ENCODE data around the gene CDIP1. TPM values are rescaled to one million over a fixed set of nuclear protein-coding genes. Genes with fewer than 3 reads are reported as not detected.

Gene CDIP1
- total RNA-seq, 4 donors from 2014 or later = 14.7 to 30.0 (median 21.3) TPM

GRCh38 chr16:4472880-4473279 is 65.7 kb downstream of the CDIP1 start:
- H3K9me3 ChIP-seq = no peaks in the 10 kb centered on the region
- H3K27me3 ChIP-seq = no peaks in the 10 kb centered on the region
- H3K27ac ChIP-seq = no peak overlapping the region
- no peak for TF ChIP-seq CTCF (IDR thresholded peaks at IDR 0.05)
- no peak for TF ChIP-seq EP300 (IDR thresholded peaks at IDR 0.05)
- TF ChIP-seq POLR2A (IDR thresholded peaks at IDR 0.05) = no peak
- no peak for TF ChIP-seq POLR2AphosphoS5 (IDR thresholded peaks at IDR 0.05)
- DNase-seq (ENCODE audit: low spot score in 2 of 2) = no peak
- H3K4me3 ChIP-seq = no peak overlapping the region
- peaks cover 20% of the 10 kb centered on the region for H3K36me3 ChIP-seq
- 68% methylated on average over 4 of the region's 4 CpGs for WGBS
- peaks cover 36% of the 10 kb centered on the region for H3K4me1 ChIP-seq

DNA sequence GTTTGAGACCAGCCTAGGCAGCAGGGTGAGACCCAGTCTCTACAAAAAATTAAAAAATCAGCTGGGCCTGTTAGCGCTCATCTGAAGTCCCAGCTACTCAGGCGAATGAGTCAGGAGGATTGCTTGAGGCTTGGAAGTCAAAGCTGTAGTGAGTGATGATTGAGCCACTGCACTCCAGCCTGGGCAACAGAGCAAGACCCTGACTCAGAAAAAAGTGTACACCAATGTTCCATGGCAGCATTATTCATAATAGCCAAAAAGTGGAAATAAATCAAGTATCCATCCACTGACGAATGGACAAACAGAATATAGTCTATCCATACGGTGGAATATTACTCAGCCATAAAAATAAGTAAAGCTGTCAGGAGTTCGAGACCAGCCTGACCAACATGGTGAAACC is 66.7 kb downstream of the CDIP1 start:
- 90% methylated on average over 5 of the region's 5 CpGs for WGBS
- H3K4me1 ChIP-seq = peaks cover 27% of the 10 kb centered on the region
- H3K27me3 ChIP-seq = no peaks in the 10 kb centered on the region
- no peak overlapping the region for H3K27ac ChIP-seq
- no peak for DNase-seq (ENCODE audit: low spot score in 2 of 2)
- H3K9me3 ChIP-seq = no peaks in the 10 kb centered on the region
- H3K36me3 ChIP-seq = peaks cover 30% of the 10 kb centered on the region
- TF ChIP-seq EP300 (IDR thresholded peaks at IDR 0.05) (no peak), CTCF (IDR thresholded peaks at IDR 0.05) (no peak), POLR2AphosphoS5 (IDR thresholded peaks at IDR 0.05) (no peak), POLR2A (IDR thresholded peaks at IDR 0.05) (no peak)
- H3K4me3 ChIP-seq = no peak overlapping the region

- Histone ChIP-seq H3K9me3 (no peaks in the 10 kb centered on the region), H3K36me3 (peaks cover 59% of the 10 kb centered on the region), H3K27me3 (no peaks in the 10 kb centered on the region), H3K4me3 (no peak overlapping the region), H3K27ac (no peak overlapping the region), H3K4me1 (peaks cover 8% of the 10 kb centered on the region)
- DNase-seq (ENCODE audit: low spot score in 2 of 2) = no peak
- WGBS = 80% methylated on average over 10 of the region's 10 CpGs
- TF ChIP-seq CTCF (IDR thresholded peaks at IDR 0.05) (no peak), EP300 (IDR thresholded peaks at IDR 0.05) (no peak), POLR2AphosphoS5 (IDR thresholded peaks at IDR 0.05) (no peak), POLR2A (IDR thresholded peaks at IDR 0.05) (no peak)
Observed at GRCh38 chr16:4468972-4469371, 69.6 kb downstream of the CDIP1 start.

GRCh38 chr16:4467916-4468315 is 70.7 kb downstream of the CDIP1 start:
- TF ChIP-seq CTCF (IDR thresholded peaks at IDR 0.05) (no peak), POLR2AphosphoS5 (IDR thresholded peaks at IDR 0.05) (no peak), POLR2A (IDR thresholded peaks at IDR 0.05) (no peak), EP300 (IDR thresholded peaks at IDR 0.05) (no peak)
- H3K36me3 ChIP-seq = peaks cover 70% of the 10 kb centered on the region
- 98% methylated on average over 16 of the region's 16 CpGs for WGBS

GRCh38 chr16:4465977-4466779 is 72.4 kb downstream of the CDIP1 start:
- Histone ChIP-seq H3K4me3 (no peak overlapping the region), H3K9me3 (no peaks in the 10 kb centered on the region), H3K36me3 (peaks cover 79% of the 10 kb centered on the region), H3K4me1 (no peaks in the 10 kb centered on the region), H3K27ac (no peak overlapping the region), H3K27me3 (no peaks in the 10 kb centered on the region)
- DNase-seq (ENCODE audit: low spot score in 2 of 2) = no peak
- no peak for TF ChIP-seq EP300 (IDR thresholded peaks at IDR 0.05)
- no peak for TF ChIP-seq CTCF (IDR thresholded peaks at IDR 0.05)
- no peak for TF ChIP-seq POLR2A (IDR thresholded peaks at IDR 0.05)
- no peak for TF ChIP-seq POLR2AphosphoS5 (IDR thresholded peaks at IDR 0.05)
- 87% methylated on average over 23 of the region's 32 CpGs for WGBS

More at GRCh38 chr16:4467916-4468315, 70.7 kb downstream of the CDIP1 start:
- Histone ChIP-seq H3K4me3 (no peak overlapping the region), H3K9me3 (no peaks in the 10 kb centered on the region), H3K27ac (no peak overlapping the region), H3K27me3 (no peaks in the 10 kb centered on the region), H3K4me1 (no peaks in the 10 kb centered on the region)
- no peak for DNase-seq (ENCODE audit: low spot score in 2 of 2)
